GM12864 (cell line): ENCODE measurements around the gene RHOT1.

Experiments used
- DNase-seq: peaks from one replicate; pipeline ENCODE4 v3.0.0-alpha.2; 2011; ENCODE audit warnings: low read depth
- H3K4me3 ChIP-seq: 2 replicates; pipeline ENCODE4 v1.5.1; 2011; ENCODE audit warnings: mild to moderate bottlenecking, low read depth, low read length, control low read depth
- TF ChIP-seq, protein P1 (sequence below): IDR thresholded peaks from 2 replicates; pipeline ENCODE4 v1.5.1; 2011; ENCODE audit warnings: low read depth, mild to moderate bottlenecking, moderate library complexity, low read length, control low read depth, inconsistent platforms; ENCODE audit errors: missing control alignments

The RHOT1 gene

GRCh38 chr17:32152130-32152529, 9.8 kb downstream of the RHOT1 start:
- DNase-seq: no peak
- TF ChIP-seq, protein P1, sequence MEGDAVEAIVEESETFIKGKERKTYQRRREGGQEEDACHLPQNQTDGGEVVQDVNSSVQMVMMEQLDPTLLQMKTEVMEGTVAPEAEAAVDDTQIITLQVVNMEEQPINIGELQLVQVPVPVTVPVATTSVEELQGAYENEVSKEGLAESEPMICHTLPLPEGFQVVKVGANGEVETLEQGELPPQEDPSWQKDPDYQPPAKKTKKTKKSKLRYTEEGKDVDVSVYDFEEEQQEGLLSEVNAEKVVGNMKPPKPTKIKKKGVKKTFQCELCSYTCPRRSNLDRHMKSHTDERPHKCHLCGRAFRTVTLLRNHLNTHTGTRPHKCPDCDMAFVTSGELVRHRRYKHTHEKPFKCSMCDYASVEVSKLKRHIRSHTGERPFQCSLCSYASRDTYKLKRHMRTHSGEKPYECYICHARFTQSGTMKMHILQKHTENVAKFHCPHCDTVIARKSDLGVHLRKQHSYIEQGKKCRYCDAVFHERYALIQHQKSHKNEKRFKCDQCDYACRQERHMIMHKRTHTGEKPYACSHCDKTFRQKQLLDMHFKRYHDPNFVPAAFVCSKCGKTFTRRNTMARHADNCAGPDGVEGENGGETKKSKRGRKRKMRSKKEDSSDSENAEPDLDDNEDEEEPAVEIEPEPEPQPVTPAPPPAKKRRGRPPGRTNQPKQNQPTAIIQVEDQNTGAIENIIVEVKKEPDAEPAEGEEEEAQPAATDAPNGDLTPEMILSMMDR: no peak
- H3K4me3 ChIP-seq: no peak overlapping the region

DNA sequence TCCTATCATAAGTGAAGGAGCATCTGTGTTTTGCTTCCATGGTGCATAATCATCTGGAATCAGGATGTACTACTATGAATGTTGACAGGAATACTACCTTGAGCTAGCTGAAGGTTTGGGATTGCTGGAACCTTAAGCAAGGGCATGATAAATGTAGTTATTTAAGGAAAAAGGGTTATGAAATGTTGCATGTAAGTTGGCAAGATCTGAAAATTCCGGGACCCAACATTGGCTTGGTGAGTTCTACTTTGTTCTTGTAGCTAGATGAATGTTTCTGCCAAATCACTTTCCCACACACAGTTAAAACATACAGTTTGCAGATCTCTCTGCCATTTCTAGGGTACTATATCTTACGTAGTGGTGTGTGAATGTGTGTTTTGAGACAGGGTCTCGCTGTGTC, 13.6 kb downstream of the RHOT1 start:
- TF ChIP-seq, protein P1: no peak
- no peak overlapping the region for H3K4me3 ChIP-seq
- no peak for DNase-seq

GRCh38 chr17:32156656-32157055, 14.4 kb downstream of the RHOT1 start:
- TF ChIP-seq, protein P1: no peak
- DNase-seq: no peak
- no peak overlapping the region for H3K4me3 ChIP-seq

- no peak for DNase-seq
- H3K4me3 ChIP-seq: no peak overlapping the region
- TF ChIP-seq, protein P1: no peak
Measured at GRCh38 chr17:32157225-32157624, 14.9 kb downstream of the RHOT1 start.

DNA sequence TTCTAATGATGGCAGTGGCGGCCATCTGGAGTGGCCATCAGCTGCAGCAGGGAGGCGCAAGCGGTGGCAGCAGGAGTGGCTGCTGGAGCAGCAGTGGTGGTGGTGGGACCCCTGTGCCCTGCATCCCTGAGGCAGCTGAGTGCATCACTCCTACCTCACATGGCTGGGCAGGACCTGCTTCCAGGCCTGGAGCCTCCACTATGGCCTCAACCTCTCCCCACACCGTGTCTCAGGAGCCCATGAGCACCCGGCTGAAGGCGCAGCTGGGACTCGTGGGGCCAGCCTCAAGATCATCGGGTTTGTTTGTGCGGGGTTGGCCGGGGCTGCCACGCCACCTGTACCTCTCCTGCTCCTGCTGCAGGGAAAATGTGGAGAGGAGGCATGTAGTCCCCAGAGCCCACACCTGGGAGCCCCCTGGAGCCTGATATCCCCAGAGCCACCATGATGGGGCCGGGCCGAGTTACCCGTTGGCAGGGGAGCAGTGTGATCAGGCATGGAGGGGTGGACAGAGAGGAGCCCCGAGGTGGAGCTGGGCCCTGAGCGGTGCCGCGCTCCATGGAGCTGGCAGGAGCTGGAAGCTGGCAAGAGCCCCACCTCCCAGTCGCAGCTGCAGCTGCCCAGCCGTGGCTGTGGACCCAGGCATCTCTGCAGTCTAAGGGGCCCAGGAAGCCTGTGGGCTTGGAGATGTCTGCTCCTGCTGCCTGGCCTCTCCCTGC, 16.7 kb downstream of the RHOT1 start:
- no peak overlapping the region for H3K4me3 ChIP-seq
- TF ChIP-seq, protein P1: no peak
- DNase-seq: no peak

GRCh38 chr17:32159586-32160438, 17.5 kb downstream of the RHOT1 start:
- TF ChIP-seq, protein P1: no peak
- no peak for DNase-seq
- H3K4me3 ChIP-seq: no peak overlapping the region
